22Rv1 (cell line): ENCODE measurements around the gene IFI35.

Experiments used
- CTCF ChIP-seq: fragments of 450-650 bp; IDR thresholded peaks from 2 replicates; pipeline ENCODE4 v1.5.1; 2017; ENCODE audit warnings: mild to moderate bottlenecking
- ZFX ChIP-seq: fragments of 450-650 bp; IDR thresholded peaks from 2 replicates; pipeline ENCODE4 v1.6.1; 2017; ENCODE audit warnings: antibody characterized with exemption, borderline replicate concordance

- TF ChIP-seq CTCF: no peak
- TF ChIP-seq ZFX: no peak
These were observed 25.1 kb downstream of the IFI35 start for GRCh38 chr17:43031666-43032065.
